Hepatocyte (in vitro differentiated cells): ENCODE results near the gene LRFN4. TPM values are rescaled to one million over a fixed set of nuclear protein-coding genes. Genes with fewer than 3 reads are reported as not detected.

Experiments
- DNase-seq: peaks from one replicate; pipeline ENCODE4 v3.0.0-alpha.2; 2016; ENCODE audit warnings: low spot score
- H2AFZ ChIP-seq: fragments of 200-600 bp; sonication (generic); 2 replicates; pipeline ENCODE4 v1.6.0; 2016; ENCODE audit warnings: antibody characterized with exemption, mild to moderate bottlenecking
- H3K27ac ChIP-seq: fragments of 200-600 bp; sonication (generic); 2 replicates; pipeline ENCODE4 v1.5.1; 2016; ENCODE audit warnings: mild to moderate bottlenecking
- H3K27me3 ChIP-seq: fragments of 200-600 bp; sonication (generic); 2 replicates; pipeline ENCODE4 v1.6.1; 2016
- H3K36me3 ChIP-seq: fragments of 200-600 bp; sonication (generic); replicated peaks from 2 replicates; pipeline ENCODE4 v1.5.1; 2016; ENCODE audit warnings: low read depth; ENCODE audit not compliant: insufficient read depth
- H3K4me1 ChIP-seq: fragments of 200-600 bp; sonication (generic); 2 replicates; pipeline ENCODE4 v1.5.1; 2016; ENCODE audit warnings: mild to moderate bottlenecking, moderate library complexity; ENCODE audit not compliant: insufficient read depth
- H3K4me2 ChIP-seq: fragments of 200-600 bp; sonication (generic); 2 replicates; pipeline ENCODE4 v1.6.0; 2016
- H3K4me3 ChIP-seq: fragments of 200-600 bp; sonication (generic); 2 replicates; pipeline ENCODE4 v1.5.1; 2016; ENCODE audit warnings: mild to moderate bottlenecking
- H3K79me2 ChIP-seq: fragments of 200-600 bp; sonication (generic); 2 replicates; pipeline ENCODE4 v1.6.0; 2017; ENCODE audit warnings: mild to moderate bottlenecking
- H3K9me2 ChIP-seq: fragments of 200-600 bp; sonication (generic); replicated peaks from 2 replicates; pipeline ENCODE4 v1.6.0; 2017; ENCODE audit warnings: mild to moderate bottlenecking; ENCODE audit not compliant: insufficient read depth
- H3K9me3 ChIP-seq: fragments of 200-600 bp; sonication (generic); 2 replicates; pipeline ENCODE4 v1.5.1; 2016; ENCODE audit warnings: low read depth, mild to moderate bottlenecking
- H4K20me1 ChIP-seq: fragments of 200-600 bp; sonication (generic); 2 replicates; pipeline ENCODE4 v1.6.0; 2016; ENCODE audit warnings: mild to moderate bottlenecking; ENCODE audit not compliant: insufficient read depth, poor library complexity, severe bottlenecking
- CTCF ChIP-seq: fragments of 200-600 bp; sonication (generic); IDR thresholded peaks from 2 replicates; pipeline ENCODE4 v1.5.1; 2016; ENCODE audit warnings: antibody characterized with exemption, mild to moderate bottlenecking; ENCODE audit not compliant: poor library complexity
- EZH2 ChIP-seq: fragments of 200-600 bp; sonication (generic); IDR thresholded peaks from 2 replicates; pipeline ENCODE4 v1.6.1; 2016; ENCODE audit warnings: antibody characterized with exemption, mild to moderate bottlenecking, borderline replicate concordance
- EZH2phosphoT487 ChIP-seq: fragments of 200-600 bp; sonication (generic); IDR thresholded peaks from one replicate; pipeline ENCODE4 v1.6.1; 2018; ENCODE audit warnings: antibody characterized with exemption, mild to moderate bottlenecking, low read depth, moderate library complexity; ENCODE audit not compliant: unreplicated experiment, severe bottlenecking
- WGBS: methylation state at CpG from one replicate; pipeline ENCODE4 v1.1.6; 2016; ENCODE audit warnings: low lambda C conversion rate; ENCODE audit errors: missing lambda C conversion rate; 5-methylcytosine and 5-hydroxymethylcytosine counted together
- polyA plus RNA-seq: library from polyadenylated mRNA; unstranded; fragments of >200 nt; fragmentation: Nextera tagmentation; extraction: Ambion mirVana; gene quantifications from 2 replicates; pipeline ENCODE4 v1.2.1, GENCODE V29; 2016
- total RNA-seq: library from RNA; depleted of rRNA; stranded (reverse); fragments of >200 nt; gene quantifications from 2 replicates; pipeline ENCODE4 v1.2.3, GENCODE V29; 2014

LRFN4 gene
- total and polyA plus RNA-seq, 2 experiments from 2014 or later: 15.8 to 30.2 TPM

DNA sequence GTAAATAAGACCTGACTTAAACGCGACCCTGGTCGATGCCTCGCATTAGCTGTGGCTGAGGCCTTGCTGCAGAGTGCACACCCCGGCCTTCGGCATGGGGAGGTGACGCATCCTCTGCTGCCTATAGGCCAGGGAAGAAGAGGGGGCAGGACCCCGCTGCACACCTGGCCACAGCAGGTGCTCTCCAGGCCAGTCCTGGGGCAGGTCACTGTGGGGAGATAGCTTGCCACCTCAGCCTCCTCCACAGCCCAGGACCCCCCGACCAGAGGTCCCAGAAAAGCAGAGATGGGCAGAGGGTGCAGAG, 12.7 kb downstream of the LRFN4 start:
- no peak overlapping the region for H3K4me3 ChIP-seq
- H3K79me2 ChIP-seq: no peaks in the 10 kb centered on the region
- DNase-seq: no peak
- no peak for TF ChIP-seq EZH2phosphoT487
- TF ChIP-seq EZH2: no peak
- no peak for TF ChIP-seq CTCF
- no peaks in the 10 kb centered on the region for H3K4me1 ChIP-seq
- WGBS: 94% methylated on average over 9 of the region's 9 CpGs
- H3K4me2 ChIP-seq: no peak overlapping the region
- H3K36me3 ChIP-seq: no peaks in the 10 kb centered on the region
- H2AFZ ChIP-seq: no peak overlapping the region
- no peaks in the 10 kb centered on the region for H3K9me3 ChIP-seq
- H3K9me2 ChIP-seq: no peaks in the 10 kb centered on the region
- no peaks in the 10 kb centered on the region for H4K20me1 ChIP-seq
- H3K27ac ChIP-seq: no peak overlapping the region
- no peaks in the 10 kb centered on the region for H3K27me3 ChIP-seq

GRCh38 chr11:66870131-66870530, 13.3 kb downstream of the LRFN4 start:
- no peak for DNase-seq
- TF ChIP-seq EZH2 (no peak), CTCF (no peak), EZH2phosphoT487 (no peak)
- Histone ChIP-seq H3K79me2 (no peaks in the 10 kb centered on the region), H3K4me2 (no peak overlapping the region), H3K9me2 (no peaks in the 10 kb centered on the region), H3K9me3 (no peaks in the 10 kb centered on the region), H2AFZ (no peak overlapping the region), H3K4me3 (no peak overlapping the region), H3K27me3 (no peaks in the 10 kb centered on the region), H3K36me3 (no peaks in the 10 kb centered on the region), H3K4me1 (no peaks in the 10 kb centered on the region), H4K20me1 (no peaks in the 10 kb centered on the region), H3K27ac (no peak overlapping the region)
- WGBS: 98% methylated on average over 16 of the region's 16 CpGs

- Histone ChIP-seq H3K27ac (no peak overlapping the region), H4K20me1 (no peaks in the 10 kb centered on the region), H3K9me2 (no peaks in the 10 kb centered on the region), H3K4me3 (no peak overlapping the region), H3K9me3 (no peaks in the 10 kb centered on the region), H3K79me2 (no peaks in the 10 kb centered on the region), H3K36me3 (no peaks in the 10 kb centered on the region), H3K27me3 (no peaks in the 10 kb centered on the region), H3K4me2 (no peak overlapping the region), H3K4me1 (no peaks in the 10 kb centered on the region), H2AFZ (no peak overlapping the region)
- 95% methylated on average over 36 of the region's 39 CpGs for WGBS
- TF ChIP-seq EZH2 (no peak), EZH2phosphoT487 (no peak)
- DNase-seq: no peak
Measured at GRCh38 chr11:66870616-66871520, 14.0 kb downstream of the LRFN4 start.

DNA sequence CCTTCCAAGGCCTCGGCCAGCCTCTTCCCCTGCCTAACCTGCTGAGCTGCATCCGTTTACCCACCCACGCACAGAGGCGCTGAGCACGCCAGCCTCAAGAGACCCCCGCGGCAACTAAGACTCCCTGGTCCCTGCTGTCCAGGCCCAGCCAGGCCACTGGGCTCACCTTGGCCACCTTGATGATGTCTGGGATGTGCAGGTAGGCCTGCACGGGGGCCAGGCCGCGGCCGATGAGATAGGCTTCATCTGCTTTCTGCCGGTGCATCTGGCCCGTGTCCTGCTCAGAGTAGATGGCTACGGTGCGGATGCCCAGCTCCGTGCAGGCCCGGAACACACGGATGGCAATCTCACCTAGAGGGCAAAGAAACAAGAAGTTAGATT, 14.6 kb downstream of the LRFN4 start:
- Histone ChIP-seq H3K79me2 (no peaks in the 10 kb centered on the region), H3K9me3 (no peaks in the 10 kb centered on the region), H2AFZ (no peak overlapping the region), H3K4me3 (no peak overlapping the region), H4K20me1 (no peaks in the 10 kb centered on the region), H3K27ac (no peak overlapping the region), H3K4me2 (no peak overlapping the region), H3K36me3 (no peaks in the 10 kb centered on the region), H3K27me3 (no peaks in the 10 kb centered on the region), H3K4me1 (no peaks in the 10 kb centered on the region), H3K9me2 (no peaks in the 10 kb centered on the region)
- 97% methylated on average over 18 of the region's 18 CpGs for WGBS
- no peak for TF ChIP-seq CTCF
- TF ChIP-seq EZH2: no peak
- no peak for DNase-seq
